HepG2 (cell line): ENCODE measurements around the gene ZNF384. TPM values are rescaled to one million over a fixed set of nuclear protein-coding genes. Genes with fewer than 3 reads are reported as not detected.
A peak's percentile ranks its signal among the peaks of the same experiment; 100 is the strongest.

Experiments used
- ATAC-seq: fragments of 200-7000 bp; cut with Tn5 transposase; 3 replicates; pipeline ENCODE4 v1.9.1; 2020; ENCODE audit warnings: mild to moderate bottlenecking, moderate library complexity
- BruUV-seq: library from RNA; stranded (reverse); fragments of 400-500 nt; replicated peaks from 2 replicates; lab custom pipeline; 2021; lab: Mats Ljungman, UMichigan
- CTCF ChIA-PET: fragments of 300-600 bp; formaldehyde crosslinking; extraction: SDS; loops from one replicate; lab custom pipeline; 2021; ENCODE audit warnings: low total read pairs, inconsistent platforms, low intra/inter-chr PET ratio; lab: Yijun Ruan, JAX
- POLR2A ChIA-PET: fragments of 350-600 bp; sonication (Branson Sonifier 250); formaldehyde crosslinking; loops from one replicate; lab custom pipeline; 2020; ENCODE audit warnings: antibody characterized with exemption, inconsistent platforms; lab: Yijun Ruan, JAX
- DNase-seq: peaks from one replicate; pipeline ENCODE4 v3.0.0-alpha.2; 2015; ENCODE audit warnings: low spot score
- FAIRE-seq: peaks from 3 replicates; lab custom pipeline; 2011; peaks lifted over from hg19 to GRCh38; lab: Jason Lieb, UNC
- H2AFZ ChIP-seq: one replicate; pipeline ENCODE4 v1.6.1; 2011; ENCODE audit warnings: low read length, inconsistent platforms
- H3K27ac ChIP-seq: fragments of 300-600 bp; 3 replicates; pipeline ENCODE4 v1.8.0; 2011; ENCODE audit warnings: mixed run types, mild to moderate bottlenecking, mixed read lengths, low read length, inconsistent platforms; ENCODE audit not compliant: insufficient read depth; ENCODE audit errors: extremely low read length
- H3K27me3 ChIP-seq, 2 experiments: fragments of 200-600 bp in 1 of 2; 2 replicates in 1 of 2; 3 replicates in 1 of 2; pipeline versions ENCODE4 v1.6.0 to v1.8.0; 2011; ENCODE audit warnings: low read length in 2 of 2, mild to moderate bottlenecking in 2 of 2, moderate library complexity in 2 of 2, inconsistent platforms in 1 of 2; ENCODE audit not compliant: insufficient read depth in 2 of 2, control insufficient read depth in 1 of 2
- H3K36me3 ChIP-seq, 2 experiments: fragments of 200-600 bp in 1 of 2; replicated peaks in 1 of 2; 2 replicates in 1 of 2; 3 replicates in 1 of 2; pipeline versions ENCODE4 v1.5.1 to v1.8.0; 2011; ENCODE audit warnings: low read length in 2 of 2, inconsistent platforms in 1 of 2; ENCODE audit not compliant: insufficient read depth in 2 of 2, control insufficient read depth in 1 of 2
- H3K4me1 ChIP-seq: 2 replicates; pipeline ENCODE4 v1.5.1; 2012; ENCODE audit warnings: low read length, inconsistent platforms; ENCODE audit not compliant: insufficient read depth
- H3K4me2 ChIP-seq: 2 replicates; pipeline ENCODE4 v1.6.0; 2011; ENCODE audit warnings: low read depth, low read length, inconsistent platforms
- H3K4me3 ChIP-seq, 3 experiments: fragments of 200-600 bp in 1 of 3; sonication (generic), shearing (Covaris generic) in 1 of 3; replicated peaks in 1 of 3; 2 replicates each; pipeline ENCODE4 v1.5.1; 2011 to 2016; ENCODE audit warnings: low read length in 3 of 3, inconsistent platforms in 2 of 3, low read depth in 2 of 3, mild to moderate bottlenecking in 2 of 3, control low read depth in 1 of 3, mixed read lengths in 1 of 3; ENCODE audit not compliant: insufficient read depth in 1 of 3
- H3K79me2 ChIP-seq: one replicate; pipeline ENCODE4 v1.6.1; 2011; ENCODE audit warnings: low read length, inconsistent platforms; ENCODE audit not compliant: insufficient read depth
- H3K9ac ChIP-seq: 2 replicates; pipeline ENCODE4 v1.6.0; 2011; ENCODE audit warnings: mild to moderate bottlenecking, low read depth, low read length, inconsistent platforms; ENCODE audit not compliant: insufficient read depth
- H3K9me3 ChIP-seq: 2 replicates; pipeline ENCODE4 v1.5.1; 2012; ENCODE audit warnings: mild to moderate bottlenecking, low read length
- H4K20me1 ChIP-seq: 2 replicates; pipeline ENCODE4 v1.6.0; 2011; ENCODE audit warnings: inconsistent platforms, mild to moderate bottlenecking, low read length, moderate library complexity; ENCODE audit not compliant: insufficient read depth
- PCBP2 ChIP-seq: fragments of 200-400 bp; formaldehyde crosslinking; optimal IDR thresholded peaks from 2 replicates; pipeline ENCODE3; 2018; ENCODE audit warnings: low read length, low read depth; ENCODE audit not compliant: poor library complexity, severe bottlenecking
- SOX6 ChIP-seq, 2 experiments: fragments of 450-650 bp in 1 of 2; sonication (generic) in 1 of 2; formaldehyde crosslinking in 1 of 2; IDR thresholded peaks; 2 replicates each; pipeline versions ENCODE4 v1.4.0 to v1.6.1; 2017 to 2020; ENCODE audit warnings: antibody characterized with exemption in 1 of 2, mild to moderate bottlenecking in 1 of 2, missing genetic modification reagents in 1 of 2
- ZNF230 ChIP-seq: sonication (generic); formaldehyde crosslinking; IDR thresholded peaks from 2 replicates; pipeline ENCODE4 v1.4.0; 2020; ENCODE audit warnings: mild to moderate bottlenecking, missing genetic modification reagents
- ZZZ3 ChIP-seq: sonication (generic); formaldehyde crosslinking; IDR thresholded peaks from 2 replicates; pipeline ENCODE4 v1.4.0; 2020; ENCODE audit warnings: missing genetic modification reagents, mild to moderate bottlenecking, borderline replicate concordance
- WGBS: methylation state at CpG from one replicate; pipeline ENCODE4 v1.1.6; 2017; ENCODE audit warnings: low lambda C conversion rate; 5-methylcytosine and 5-hydroxymethylcytosine counted together
- in situ Hi-C: cut with HindIII; loops from 2 replicates; pipeline ENCODE4 v1.10.0; 2017; ENCODE audit warnings: low pct_unique_long_range_greater_than_20kb; ENCODE audit not compliant: extremely low pct_ligation_motif_present
- intact Hi-C: fragments of 100-400 bp; cut with micrococcal nuclease; formaldehyde crosslinking; loops from one replicate; pipeline ENCODE4 v1.10.0; 2022; ENCODE audit not compliant: unreplicated experiment
- polyA plus RNA-seq, 8 experiments: library from polyadenylated mRNA; depleted of rRNA in 3 of 8; stranded (reverse) in 7 of 8; unstranded in 1 of 8; fragments of >200 nt; fragmentation: Illumina TruSeq in 4 of 8; extraction: Trizol in 4 of 8; gene quantifications; 2 replicates each; pipeline versions ENCODE4 v1.2.1 to v1.2.3, GENCODE V29; 2011 to 2016; ENCODE audit warnings: low read depth in 4 of 8, missing spikeins in 1 of 8, mixed read lengths in 1 of 8; ENCODE audit not compliant: insufficient read depth in 1 of 8
- total RNA-seq, 5 experiments: library from RNA; depleted of rRNA; stranded (reverse); fragments of >200 nt; fragmentation: Illumina TruSeq; extraction: Trizol; gene quantifications; 2 replicates each; pipeline ENCODE4 v1.2.3, GENCODE V29; 2016; ENCODE audit warnings: low read depth in 1 of 5

The ZNF384 gene
- total and polyA plus RNA-seq, 2 of the 13 experiments (the other 11 are each of a cell fraction or from before 2014, with no cell fraction given): 23.6 to 55.3 TPM

DNA sequence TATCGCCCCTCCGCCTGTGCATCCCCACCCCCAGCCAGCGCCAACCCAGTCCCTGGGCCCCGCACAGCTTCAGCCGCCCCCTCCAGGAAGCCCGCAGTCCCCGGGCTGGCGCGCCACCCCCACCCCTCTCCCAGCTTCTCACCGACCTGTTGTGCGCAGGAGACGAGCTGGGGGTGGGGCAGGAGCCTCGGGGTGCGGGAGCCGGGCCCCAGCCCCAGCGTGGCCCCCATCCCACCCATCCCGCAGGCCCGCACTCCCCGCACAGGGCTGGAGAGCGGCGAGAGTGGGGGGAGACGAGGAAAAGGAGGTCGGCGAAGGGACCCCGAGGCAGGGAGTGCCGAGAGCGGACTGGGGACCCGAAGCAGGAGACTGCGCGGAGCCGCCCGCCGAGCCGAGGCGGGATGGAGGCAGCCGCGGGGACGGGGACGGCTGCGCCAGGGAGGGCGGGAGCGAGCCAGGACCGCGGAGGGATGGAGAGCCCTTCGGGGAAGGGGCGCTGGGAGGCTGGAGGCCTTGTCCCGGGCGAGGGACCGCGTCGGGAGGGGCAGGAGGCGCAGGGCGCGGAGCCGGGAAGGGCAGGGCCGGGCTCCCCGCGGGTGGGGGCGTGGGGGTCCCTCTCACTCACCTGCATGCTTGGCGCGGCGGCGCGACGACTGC, 10.9 kb upstream of the ZNF384 start (continued):
- TF ChIP-seq ZNF230 (CRISPR knock-in tag): no peak

DNA sequence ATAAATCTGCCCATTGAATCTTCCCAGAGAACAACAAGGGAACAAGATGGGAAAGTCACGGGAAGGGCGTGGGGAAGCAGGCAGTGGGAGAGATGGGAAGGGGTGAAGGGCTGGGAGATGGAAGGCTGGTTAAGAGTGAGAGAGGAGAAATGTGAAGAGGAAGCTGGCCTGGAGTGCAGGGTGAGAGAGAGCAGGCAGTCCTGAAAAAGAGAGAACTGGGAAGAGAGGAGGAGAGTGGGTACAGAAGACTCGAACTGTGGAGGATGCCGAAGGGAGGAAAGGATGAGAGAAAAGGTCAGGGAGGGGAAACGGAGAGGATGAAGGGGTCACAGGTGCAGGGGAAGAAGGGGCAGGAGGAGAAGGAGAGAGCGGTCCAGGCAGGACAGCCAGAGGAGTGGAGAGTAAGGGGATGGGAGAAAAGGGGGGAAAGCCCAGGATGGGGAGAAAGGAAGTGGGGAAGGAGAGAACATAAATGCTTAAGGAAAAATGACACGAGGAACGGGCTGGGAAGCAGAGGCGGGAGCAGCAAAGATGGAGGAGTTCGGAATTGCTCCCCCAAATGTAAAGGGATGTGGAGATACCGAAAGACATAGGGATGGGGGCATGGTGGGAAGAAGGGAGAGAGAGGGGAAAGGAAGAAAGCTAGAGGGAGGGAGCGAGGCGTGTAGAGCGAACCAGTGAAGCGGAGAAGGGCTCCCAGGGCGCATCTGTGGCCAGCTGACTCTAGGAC, 10.2 kb upstream of the ZNF384 start:
- Histone ChIP-seq H3K9ac (no peak overlapping the region), H3K4me2 (peak overlapping the region; percentile 69; the same call in 1 of the 2 replicates), H3K4me1 (peaks cover 28% of the 10 kb centered on the region), H3K36me3 (no peaks in the 10 kb centered on the region), H3K9me3 (no peaks in the 10 kb centered on the region), H3K27me3 (peaks cover 9 to 65% of the 10 kb centered on the region in 2 experiments), H4K20me1 (no peaks in the 10 kb centered on the region), H2AFZ (no peak overlapping the region), H3K4me3 (peak overlapping the region in 1 of 3 experiments; percentile 74; a peak in 1 of 6 replicates), H3K27ac (no peak overlapping the region), H3K79me2 (no peaks in the 10 kb centered on the region)
- in situ Hi-C loops (loop anchor here (5.0 kb wide), 2 partner anchors 37 to 82 kb away; partner anchors contain the start of gene ING4), intact Hi-C loops (loop anchor here (2.0 to 5.0 kb wide), 2 partner anchors 83 to 147 kb away; no protein-coding TSS in a partner anchor)
- WGBS: 33% methylated on average over 16 of the region's 16 CpGs
- FAIRE-seq (no peak), DNase-seq (no peak), ATAC-seq (no peak)
- ChIA-PET CTCF (interaction anchor here (1.3 to 1.5 kb wide), 2 partner anchors 32 to 82 kb away, joined by 3 to 7 read pairs; no protein-coding TSS in a partner anchor), POLR2A (interaction anchor here (1.4 to 1.9 kb wide), 2 partner anchors 10 to 24 kb away, joined by 6 to 9 read pairs; partner anchors contain the start of genes COPS7A and ZNF384)
- no TSS peak for BruUV-seq
- no peak for TF ChIP-seq SOX6 (IDR thresholded peaks at IDR 0.05)
- TF ChIP-seq SOX6 (CRISPR knock-in tag; IDR thresholded peaks at IDR 0.05): no peak
- no peak for TF ChIP-seq ZZZ3 (CRISPR knock-in tag)
- peak; percentile 24 for TF ChIP-seq PCBP2
